ENCODE results near the gene PHF14.

GRCh38 chr7:11035661-11036060 lies 62.0 kb downstream of the PHF14 start:
- TF ChIP-seq CTCF (conservative IDR thresholded peaks at IDR 0.05) (no peak), EZH2 (IDR thresholded peaks at IDR 0.05; ENCODE audit: low read depth) (no peak)
